ENCODE data around the gene BRINP2. TPM values are rescaled to one million over a fixed set of nuclear protein-coding genes. Genes with fewer than 3 reads are reported as not detected.

Gene BRINP2
- total and polyA plus RNA-seq, 2 of the 8 experiments (the other 6 are each of a cell fraction or from before 2014, with no cell fraction given): 0.39 to 0.42 TPM

- no peak overlapping the region for H2AFZ ChIP-seq (ENCODE audit: low read length)
- no peaks in the 10 kb centered on the region for H3K23me2 ChIP-seq (ENCODE audit: low read depth, low read length)
- DNase-seq (ENCODE audit: low read depth in 1 of 2, low spot score in 2 of 2): no peak
- no peak overlapping the region for H3K9ac ChIP-seq (replicated peaks in 1 of 4; ENCODE audit: extremely low read depth in 1 of 4, low read depth in 3 of 4, low read length in 3 of 4)
- POLR2A ChIA-PET (ENCODE audit: partially characterized antibody): no interaction called here
- H3K36me3 ChIP-seq (ENCODE audit: control insufficient read depth in 2 of 4, insufficient read depth in 4 of 4, low read length in 3 of 4): no peaks in the 10 kb centered on the region
- no peaks in the 10 kb centered on the region for H3K79me2 ChIP-seq (ENCODE audit: control insufficient read depth in 1 of 2, insufficient read depth in 2 of 2, low read length in 2 of 2)
- H2BK120ac ChIP-seq (replicated peaks; ENCODE audit: low read depth, low read length): no peak overlapping the region
- H2BK5ac ChIP-seq (ENCODE audit: low read depth, low read length): no peak overlapping the region
- no peak overlapping the region for H3K4me3 ChIP-seq (ENCODE audit: extremely low read depth in 1 of 4, insufficient read depth in 2 of 4, low read depth in 3 of 4, low read length in 4 of 4)
- no peak overlapping the region for H3K4me2 ChIP-seq (ENCODE audit: insufficient read depth in 1 of 2, low read depth in 2 of 2, low read length in 2 of 2)
- no peaks in the 10 kb centered on the region for H3K4me1 ChIP-seq (replicated peaks in 1 of 4; ENCODE audit: control insufficient read depth in 3 of 4, insufficient read depth in 4 of 4, low read length in 3 of 4)
- H4K20me1 ChIP-seq (replicated peaks in 1 of 2; ENCODE audit: control insufficient read depth in 1 of 2, insufficient read depth in 2 of 2, low read length in 2 of 2): no peaks in the 10 kb centered on the region
- no peak overlapping the region for H3K23ac ChIP-seq (ENCODE audit: insufficient read length)
- CTCF ChIA-PET (ENCODE audit: partially characterized antibody): interaction anchor here (0.7 kb wide), 1 partner anchor 190 kb away, joined by 3 read pairs; no protein-coding TSS in a partner anchor
- no peaks in the 10 kb centered on the region for H3K9me3 ChIP-seq (ENCODE audit: insufficient read depth in 2 of 2, low read depth in 1 of 2, low read length in 1 of 2)
- no peak overlapping the region for H4K5ac ChIP-seq (ENCODE audit: insufficient read length, low read depth, low read length)
- no peaks in the 10 kb centered on the region; the same call in 1 of the 2 replicates for H3K79me1 ChIP-seq (ENCODE audit: low read depth, low read length)
- no peak overlapping the region for H4K8ac ChIP-seq (ENCODE audit: extremely low read depth, insufficient read depth, low read length)
- H2BK12ac ChIP-seq (ENCODE audit: low read depth, low read length): no peak overlapping the region
- no peak for FAIRE-seq
- no peak overlapping the region for H2BK15ac ChIP-seq (ENCODE audit: low read length)
- no peak overlapping the region for H3K4ac ChIP-seq (replicated peaks; ENCODE audit: insufficient read length, low read depth, low read length)
- no peak overlapping the region for H3K18ac ChIP-seq (ENCODE audit: extremely low read depth, low read length)
- H2BK20ac ChIP-seq (ENCODE audit: low read length): no peak overlapping the region
- H2AK5ac ChIP-seq (ENCODE audit: low read depth, low read length): no peak overlapping the region
- H4K91ac ChIP-seq (replicated peaks; ENCODE audit: insufficient read length, low read length): no peak overlapping the region
- no peaks in the 10 kb centered on the region for H3K27me3 ChIP-seq (replicated peaks in 1 of 4; ENCODE audit: control insufficient read depth in 3 of 4, extremely low read depth in 1 of 4, insufficient read depth in 3 of 4, low read length in 3 of 4)
- H3K27ac ChIP-seq (ENCODE audit: low read depth, low read length): no peak overlapping the region
- no peak overlapping the region for H3K14ac ChIP-seq (ENCODE audit: insufficient read length)
- no peak overlapping the region for H3K56ac ChIP-seq (replicated peaks; ENCODE audit: insufficient read length, low read depth, low read length)
- 95% methylated on average over 2 of the region's 2 CpGs; no CpG with 5 or more reads in 1 of the 2 experiments for WGBS, 2 experiments (ENCODE audit: extremely low coverage in 1 of 2, insufficient coverage in 1 of 2, insufficient read length in 1 of 2, insufficient replicate concordance in 2 of 2, low coverage in 1 of 2, low lambda C conversion rate in 2 of 2, missing lambda C conversion rate in 1 of 2)
- TF ChIP-seq CTCF (IDR thresholded peaks at IDR 0.05; ENCODE audit: control extremely low read depth in 1 of 3, insufficient read depth in 1 of 3, low read depth in 1 of 3, low read length in 3 of 3): no peak
- no peak for TF ChIP-seq TBP (IDR thresholded peaks at IDR 0.05; ENCODE audit: low read depth, low read length)
- TF ChIP-seq CBX5 (IDR thresholded peaks at IDR 0.05; ENCODE audit: low read depth, low read length): no peak
- no peak for TF ChIP-seq JUND (IDR thresholded peaks at IDR 0.05; ENCODE audit: low read length)
- TF ChIP-seq, protein P1, sequence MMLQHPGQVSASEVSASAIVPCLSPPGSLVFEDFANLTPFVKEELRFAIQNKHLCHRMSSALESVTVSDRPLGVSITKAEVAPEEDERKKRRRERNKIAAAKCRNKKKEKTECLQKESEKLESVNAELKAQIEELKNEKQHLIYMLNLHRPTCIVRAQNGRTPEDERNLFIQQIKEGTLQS (IDR thresholded peaks at IDR 0.05; ENCODE audit: insufficient read depth, low read depth, low read length): no peak
- TF ChIP-seq FOSL1 (IDR thresholded peaks at IDR 0.05; ENCODE audit: insufficient read depth, low read depth, low read length): no peak
- TF ChIP-seq EP300 (IDR thresholded peaks at IDR 0.05; ENCODE audit: borderline replicate concordance in 1 of 2, low read depth in 2 of 2, low read length in 2 of 2): no peak
- TF ChIP-seq POU5F1 (IDR thresholded peaks at IDR 0.05; ENCODE audit: low read depth, low read length): no peak
- TF ChIP-seq ASH2L (IDR thresholded peaks at IDR 0.05; ENCODE audit: low read length): no peak
- no peak for TF ChIP-seq RFX5 (IDR thresholded peaks at IDR 0.05; ENCODE audit: borderline replicate concordance, low read depth, low read length)
- no peak for TF ChIP-seq KDM5A (IDR thresholded peaks at IDR 0.05; ENCODE audit: low read length)
Measured at GRCh38 chr1:177223359-177223758, 52.6 kb downstream of the BRINP2 start.

All from H1 (cell line).